Breast epithelium (tissue), 4 donors: ENCODE data around the gene ALS2CL. TPM values are rescaled to one million over a fixed set of nuclear protein-coding genes. Genes with fewer than 3 reads are reported as not detected.
A peak's percentile ranks its signal among the peaks of the same experiment; 100 is the strongest.

Experiments
- DNase-seq, 2 donors: peaks; one replicate each; pipeline ENCODE4 v3.0.0-alpha.2; 2019; ENCODE audit warnings: low spot score in 2 of 2
- H3K27ac ChIP-seq, 2 donors: fragments of 200-600 bp; sonication (generic) in 1 of 2; one replicate each; pipeline ENCODE4 v1.5.1; 2016 to 2019; ENCODE audit warnings: mild to moderate bottlenecking in 1 of 2
- H3K27me3 ChIP-seq, 2 donors: fragments of 200-600 bp; sonication (generic) in 1 of 2; one replicate each; pipeline versions ENCODE4 v1.5.1 to v1.6.0; 2017 to 2019; ENCODE audit warnings: control low read depth in 1 of 2, mild to moderate bottlenecking in 1 of 2
- H3K36me3 ChIP-seq: fragments of 200-600 bp; one replicate; pipeline ENCODE4 v1.5.1; 2019
- H3K4me1 ChIP-seq, 2 donors: fragments of 200-600 bp; sonication (generic); one replicate each; pipeline ENCODE4 v1.5.1; 2016 to 2019; ENCODE audit warnings: control low read depth in 1 of 2
- H3K4me3 ChIP-seq, 3 donors: fragments of 200-600 bp; sonication (generic); 1 replicate in 2 of 3; 2 replicates in 1 of 3; pipeline ENCODE4 v1.5.1; 2016 to 2019; ENCODE audit warnings: mild to moderate bottlenecking in 3 of 3, moderate library complexity in 2 of 3
- H3K9me3 ChIP-seq, 2 donors: fragments of 200-600 bp; sonication (generic) in 1 of 2; one replicate each; pipeline ENCODE4 v1.5.1; 2016 to 2019; ENCODE audit warnings: control low read depth in 1 of 2
- CTCF ChIP-seq, 3 donors: fragments of 450-650 bp; IDR thresholded peaks; one replicate each; pipeline ENCODE4 v1.5.1; 2016 to 2017; ENCODE audit warnings: antibody characterized with exemption in 3 of 3, mild to moderate bottlenecking in 3 of 3, moderate library complexity in 3 of 3
- POLR2A ChIP-seq: fragments of 450-650 bp; IDR thresholded peaks from one replicate; pipeline ENCODE4 v1.6.1; 2016; ENCODE audit warnings: antibody characterized with exemption, mild to moderate bottlenecking, moderate library complexity
- POLR2AphosphoS5 ChIP-seq, 3 donors: sonication (generic); formaldehyde crosslinking; IDR thresholded peaks; one replicate each; pipeline ENCODE4 v1.6.1; 2017; ENCODE audit warnings: antibody characterized with exemption in 3 of 3
- intact Hi-C: fragments of 100-400 bp; cut with DNase I; formaldehyde crosslinking; loops from one replicate; pipeline ENCODE4 v1.15.1; 2023; ENCODE audit warnings: low total_unique reads
- total RNA-seq, 3 donors: library from RNA; depleted of rRNA; stranded (reverse); fragments of >200 nt; gene quantifications; one replicate each; pipeline ENCODE4 v1.1.0, GENCODE V29; 2016

ALS2CL gene
- total RNA-seq, 3 donors from 2014 or later: 6.7 to 22.9 (median 20.6) TPM

GRCh38 chr3:46692566-46692990, 901 bp downstream of the ALS2CL start:
- Histone ChIP-seq H3K36me3 (no peaks in the 10 kb centered on the region), H3K27ac (peak overlapping the region; percentile 78 to 85), H3K9me3 (no peaks in the 10 kb centered on the region), H3K4me3 (peak overlapping the region; percentile 61 to 75 (median 68)), H3K27me3 (no peaks in the 10 kb centered on the region), H3K4me1 (peaks cover 0 to 6% of the 10 kb centered on the region in 2 donors)
- peak; percentile 81 to 87 for DNase-seq
- intact Hi-C loops: no loop called here
- TF ChIP-seq POLR2AphosphoS5 (IDR thresholded peaks at IDR 0.05) (peak in 1 of 3 donors; percentile 60), CTCF (IDR thresholded peaks at IDR 0.05) (no peak), POLR2A (no peak)

GRCh38 chr3:46690798-46691197, 2.7 kb downstream of the ALS2CL start:
- Histone ChIP-seq H3K4me3 (no peak overlapping the region), H3K27ac (no peak overlapping the region), H3K36me3 (no peaks in the 10 kb centered on the region), H3K4me1 (peaks cover 0 to 6% of the 10 kb centered on the region in 2 donors), H3K27me3 (no peaks in the 10 kb centered on the region), H3K9me3 (no peaks in the 10 kb centered on the region)
- no peak for DNase-seq
- intact Hi-C loops: no loop called here
- TF ChIP-seq POLR2A: no peak

- H3K4me1 ChIP-seq: no peaks in the 10 kb centered on the region
- no peaks in the 10 kb centered on the region for H3K27me3 ChIP-seq
- TF ChIP-seq CTCF (IDR thresholded peaks at IDR 0.05) (no peak), POLR2AphosphoS5 (IDR thresholded peaks at IDR 0.05) (no peak), POLR2A (no peak)
- no peak for DNase-seq
- H3K27ac ChIP-seq: no peak overlapping the region
- H3K36me3 ChIP-seq: no peaks in the 10 kb centered on the region
- H3K4me3 ChIP-seq: no peak overlapping the region
- H3K9me3 ChIP-seq: no peaks in the 10 kb centered on the region
- intact Hi-C loops: no loop called here
Measured at GRCh38 chr3:46685446-46685845, 8.0 kb downstream of the ALS2CL start.

- no peaks in the 10 kb centered on the region for H3K4me1 ChIP-seq
- no peaks in the 10 kb centered on the region for H3K27me3 ChIP-seq
- H3K4me3 ChIP-seq: no peak overlapping the region
- no peak for TF ChIP-seq POLR2AphosphoS5 (IDR thresholded peaks at IDR 0.05)
- no peak for TF ChIP-seq CTCF (IDR thresholded peaks at IDR 0.05)
- no peak for TF ChIP-seq POLR2A
- no peaks in the 10 kb centered on the region for H3K36me3 ChIP-seq
- DNase-seq: no peak
- no peaks in the 10 kb centered on the region for H3K9me3 ChIP-seq
- no peak overlapping the region for H3K27ac ChIP-seq
- intact Hi-C loops: no loop called here
Measured at GRCh38 chr3:46684891-46685290, 8.6 kb downstream of the ALS2CL start.

GRCh38 chr3:46682974-46683373, 10.5 kb downstream of the ALS2CL start:
- intact Hi-C loops: no loop called here
- Histone ChIP-seq H3K9me3 (no peaks in the 10 kb centered on the region), H3K27ac (no peak overlapping the region), H3K4me1 (no peaks in the 10 kb centered on the region), H3K36me3 (no peaks in the 10 kb centered on the region), H3K4me3 (no peak overlapping the region), H3K27me3 (no peaks in the 10 kb centered on the region)
- DNase-seq: no peak
- TF ChIP-seq POLR2AphosphoS5 (IDR thresholded peaks at IDR 0.05) (no peak), POLR2A (no peak), CTCF (IDR thresholded peaks at IDR 0.05) (no peak)
